Heart left ventricle (tissue), 13 donors: ENCODE data around the gene PXT1.

ENCODE experiments used
- CTCF ChIP-seq, 12 donors: fragments of 200-600 bp; sonication (generic) in 4 of 12; IDR thresholded peaks; one replicate each; pipeline versions ENCODE4 v1.5.0 to v1.8.0; 2018 to 2022; ENCODE audit warnings: antibody characterized with exemption in 12 of 12, mild to moderate bottlenecking in 5 of 12
- POLR2A ChIP-seq, 2 donors: fragments of 450-650 bp; IDR thresholded peaks; one replicate each; pipeline ENCODE4 v1.6.1; 2017; ENCODE audit warnings: antibody characterized with exemption in 2 of 2, mild to moderate bottlenecking in 2 of 2, moderate library complexity in 2 of 2
- donor health status: ischemic (EF 13 %, LVEDD 7.1; RV severe dilation, severe dysfunction).
- donor health status: DM: no; HTN: yes; CAD: no.
- donor health status: DM: no; HTN: no; CAD: no.
- donor health status: ischemic (EF 25% LVEDD 6.9; RV normal size, moderate dysfunction).
- donor health status: ischemic (EF 25% LVEDD 5.7; RV mildly dilated, moderate dysfunction).
- donor health status: ischemic (EF 35%, LVEDD 5.7; RV mildly dilated, moderate dysfunction).
- donor health status: nonischemic (EF 11% LVEDD 7.7; RV severe dilation, severe dysfunction).
- donor health status: DM: yes; HTN: yes; CAD: no.
- donor health status: PGD.
- donor health status: ischemic (EF 29% LVEDD 5.4; RV normal size, mild dysfunction).
- donor health status: nonischemic (EF 23%, LVEDD 6.1; RV moderate dilation, normal function).

- TF ChIP-seq CTCF (IDR thresholded peaks at IDR 0.05) (no peak), POLR2A (IDR thresholded peaks at IDR 0.05) (no peak)
Observed at GRCh38 chr6:36378936-36379335, 63.7 kb downstream of the PXT1 start.
